ENCODE measurements around the gene OR52A1. TPM values are rescaled to one million over a fixed set of nuclear protein-coding genes. Genes with fewer than 3 reads are reported as not detected.

The OR52A1 gene
- total RNA-seq, 2 donors from 2014 or later: not detected

GRCh38 chr11:5123802-5124521, 30.6 kb downstream of the OR52A1 start:
- peaks cover 28% of the 10 kb centered on the region for H3K27me3 Mint-ChIP-seq (ENCODE audit: low read depth)
- DNase-seq: peak; percentile 41 to 57
- ATAC-seq (replicated peaks in 1 of 2): peak; percentile 45 to 49
- H3K36me3 Mint-ChIP-seq (ENCODE audit: insufficient read depth in 2 of 2): no peaks in the 10 kb centered on the region
- H3K9me3 Mint-ChIP-seq: no peaks in the 10 kb centered on the region
- H3K4me1 Mint-ChIP-seq (ENCODE audit: low read depth): no peaks in the 10 kb centered on the region
- no peak overlapping the region for H3K4me3 Mint-ChIP-seq
- H3K27ac Mint-ChIP-seq: no peak overlapping the region

- ATAC-seq (replicated peaks in 1 of 2) (no peak), DNase-seq (no peak)
- H3K27me3 Mint-ChIP-seq (ENCODE audit: low read depth): peaks cover 20% of the 10 kb centered on the region
- H3K4me3 Mint-ChIP-seq: no peak overlapping the region
- peaks cover 0 to 4% of the 10 kb centered on the region in 2 donors for H3K9me3 Mint-ChIP-seq
- H3K36me3 Mint-ChIP-seq (ENCODE audit: insufficient read depth in 2 of 2): no peaks in the 10 kb centered on the region
- no peak overlapping the region for H3K27ac Mint-ChIP-seq
- no peaks in the 10 kb centered on the region for H3K4me1 Mint-ChIP-seq (ENCODE audit: low read depth)
Observed at GRCh38 chr11:5118893-5119292, 35.7 kb downstream of the OR52A1 start.

- H3K4me1 Mint-ChIP-seq (ENCODE audit: low read depth): no peaks in the 10 kb centered on the region
- no peaks in the 10 kb centered on the region for H3K36me3 Mint-ChIP-seq (ENCODE audit: insufficient read depth in 2 of 2)
- no peak for DNase-seq
- no peak overlapping the region for H3K4me3 Mint-ChIP-seq
- ATAC-seq (replicated peaks in 1 of 2): no peak
- peaks cover 10% of the 10 kb centered on the region for H3K27me3 Mint-ChIP-seq (ENCODE audit: low read depth)
- no peak overlapping the region for H3K27ac Mint-ChIP-seq
- H3K9me3 Mint-ChIP-seq: peaks cover 0 to 4% of the 10 kb centered on the region in 2 donors
Observed at GRCh38 chr11:5117588-5117987, 37.0 kb downstream of the OR52A1 start.

GRCh38 chr11:5115339-5115738, 39.2 kb downstream of the OR52A1 start:
- ATAC-seq (replicated peaks in 1 of 2) (no peak), DNase-seq (no peak)
- Mint-ChIP-seq H3K4me1 (ENCODE audit: low read depth) (no peaks in the 10 kb centered on the region), H3K36me3 (ENCODE audit: insufficient read depth in 2 of 2) (no peaks in the 10 kb centered on the region), H3K4me3 (no peak overlapping the region), H3K27ac (no peak overlapping the region), H3K27me3 (ENCODE audit: low read depth) (peaks cover 10% of the 10 kb centered on the region), H3K9me3 (peaks cover 0 to 4% of the 10 kb centered on the region in 2 donors)

GRCh38 chr11:5107285-5107684, 47.3 kb downstream of the OR52A1 start:
- DNase-seq (no peak), ATAC-seq (replicated peaks in 1 of 2) (no peak)
- no peaks in the 10 kb centered on the region for H3K9me3 Mint-ChIP-seq
- no peak overlapping the region for H3K27ac Mint-ChIP-seq
- peaks cover 9% of the 10 kb centered on the region for H3K27me3 Mint-ChIP-seq (ENCODE audit: low read depth)
- no peaks in the 10 kb centered on the region for H3K4me1 Mint-ChIP-seq (ENCODE audit: low read depth)
- H3K36me3 Mint-ChIP-seq (ENCODE audit: insufficient read depth in 2 of 2): no peaks in the 10 kb centered on the region
- no peak overlapping the region for H3K4me3 Mint-ChIP-seq

- Mint-ChIP-seq H3K4me1 (ENCODE audit: low read depth) (no peaks in the 10 kb centered on the region), H3K36me3 (ENCODE audit: insufficient read depth in 2 of 2) (no peaks in the 10 kb centered on the region), H3K27ac (no peak overlapping the region), H3K27me3 (ENCODE audit: low read depth) (peaks cover 13% of the 10 kb centered on the region), H3K4me3 (no peak overlapping the region), H3K9me3 (no peaks in the 10 kb centered on the region)
- DNase-seq (no peak), ATAC-seq (replicated peaks in 1 of 2) (no peak)
Observed at GRCh38 chr11:5103066-5103465, 51.5 kb downstream of the OR52A1 start.

- ATAC-seq (replicated peaks in 1 of 2) (no peak), DNase-seq (no peak)
- H3K27ac Mint-ChIP-seq: no peak overlapping the region
- H3K9me3 Mint-ChIP-seq: no peaks in the 10 kb centered on the region
- no peaks in the 10 kb centered on the region for H3K4me1 Mint-ChIP-seq (ENCODE audit: low read depth)
- H3K27me3 Mint-ChIP-seq (ENCODE audit: low read depth): peaks cover 13% of the 10 kb centered on the region
- no peaks in the 10 kb centered on the region for H3K36me3 Mint-ChIP-seq (ENCODE audit: insufficient read depth in 2 of 2)
- H3K4me3 Mint-ChIP-seq: no peak overlapping the region
Observed at GRCh38 chr11:5102246-5102645, 52.3 kb downstream of the OR52A1 start.

GRCh38 chr11:5096011-5096410, 58.5 kb downstream of the OR52A1 start:
- no peaks in the 10 kb centered on the region for H3K4me1 Mint-ChIP-seq (ENCODE audit: low read depth)
- H3K4me3 Mint-ChIP-seq: no peak overlapping the region
- H3K27me3 Mint-ChIP-seq (ENCODE audit: low read depth): no peaks in the 10 kb centered on the region
- DNase-seq (no peak), ATAC-seq (replicated peaks in 1 of 2) (no peak)
- no peak overlapping the region for H3K27ac Mint-ChIP-seq
- H3K9me3 Mint-ChIP-seq: no peaks in the 10 kb centered on the region
- no peaks in the 10 kb centered on the region for H3K36me3 Mint-ChIP-seq (ENCODE audit: insufficient read depth in 2 of 2)

Other genes with a start within 250 kb of the OR52A1 start
- not detected for gene OR51G2, start 235.4 kb downstream of the OR52A1 start, total RNA-seq
- gene OR51G1, start 230.4 kb downstream of the OR52A1 start, total RNA-seq: not detected
- gene OR51A4, start 207.2 kb downstream of the OR52A1 start, total RNA-seq: not detected
- gene OR51A2, start 199.0 kb downstream of the OR52A1 start, total RNA-seq: not detected
- not detected for gene OR51L1, start 159.9 kb downstream of the OR52A1 start, total RNA-seq
- not detected for gene OR52J3, start 108.2 kb downstream of the OR52A1 start, total RNA-seq
- not detected for gene OR52E2, start 95.1 kb downstream of the OR52A1 start, total RNA-seq
- gene OR52E1, start 85.2 kb downstream of the OR52A1 start, total RNA-seq: not detected
- gene OR52A5, start 16.4 kb downstream of the OR52A1 start, total RNA-seq: not detected
- not detected for gene OR51V1, start 45.9 kb upstream of the OR52A1 start, total RNA-seq
- not detected for gene HBB, start 72.3 kb upstream of the OR52A1 start, total RNA-seq
- under 1 TPM in 1 of 2 donors, not detected in 1; 0.46 TPM for gene HBD, start 79.7 kb upstream of the OR52A1 start, total RNA-seq
- not detected for gene HBG1, start 95.1 kb upstream of the OR52A1 start, total RNA-seq
- not detected for gene HBG2, start 100.0 kb upstream of the OR52A1 start, total RNA-seq
- gene HBE1, start 115.2 kb upstream of the OR52A1 start, total RNA-seq: not detected
- not detected for gene OR51B4, start 147.2 kb upstream of the OR52A1 start, total RNA-seq
- not detected for gene OR51B2, start 169.5 kb upstream of the OR52A1 start, total RNA-seq
- under 1 TPM in 1 of 2 donors, not detected in 1; 0.30 TPM for gene OR51B5, start 188.8 kb upstream of the OR52A1 start, total RNA-seq
- gene OR51B6, start 196.8 kb upstream of the OR52A1 start, total RNA-seq: not detected
- not detected for gene OR51M1, start 229.1 kb upstream of the OR52A1 start, total RNA-seq